PC-9 (cell line): Measurements from ENCODE around the gene RPS15. TPM values are rescaled to one million over a fixed set of nuclear protein-coding genes. Genes with fewer than 3 reads are reported as not detected.
A peak's percentile ranks its signal among the peaks of the same experiment; 100 is the strongest.

ENCODE experiments used
- BruUV-seq: library from RNA; stranded (reverse); fragments of 400-500 nt; replicated peaks from 2 replicates; lab custom pipeline; 2021; lab: Mats Ljungman, UMichigan
- CTCF ChIA-PET: fragments of 300-600 bp; sonication (Branson Sonifier 250); formaldehyde crosslinking; loops from one replicate; lab custom pipeline; 2022; ENCODE audit warnings: antibody characterized with exemption; lab: Charles Lee
- POLR2A ChIA-PET: fragments of 300-600 bp; sonication (Branson Sonifier 250); formaldehyde crosslinking; loops from one replicate; lab custom pipeline; 2022; ENCODE audit warnings: antibody characterized with exemption; ENCODE audit not compliant: unreplicated experiment; lab: Charles Lee
- DNase-seq, 2 experiments: peaks; one replicate each; pipeline versions ENCODE4 v3.0.0 to v3.0.0-alpha.2; 2015 to 2022; ENCODE audit warnings: mixed read lengths in 1 of 2
- H2AFZ ChIP-seq: fragments of 200-600 bp; sonication (generic); 2 replicates; pipeline ENCODE4 v1.8.1; 2017; ENCODE audit warnings: antibody characterized with exemption
- H3F3A ChIP-seq: fragments of 200-600 bp; sonication (generic); 2 replicates; pipeline ENCODE4 v1.8.1; 2017; ENCODE audit warnings: antibody characterized with exemption, mild to moderate bottlenecking, low read depth; ENCODE audit not compliant: insufficient read depth
- H3K27ac ChIP-seq: fragments of 200-600 bp; sonication (generic); 2 replicates; pipeline ENCODE4 v1.6.1; 2016; ENCODE audit warnings: mixed run types
- H3K27me3 ChIP-seq: fragments of 200-600 bp; sonication (generic); 2 replicates; pipeline ENCODE4 v1.6.1; 2016; ENCODE audit warnings: low read depth, mixed run types; ENCODE audit not compliant: insufficient read depth
- H3K36me3 ChIP-seq: fragments of 200-600 bp; sonication (generic); 2 replicates; pipeline ENCODE4 v1.6.1; 2016; ENCODE audit warnings: low read depth, mixed run types
- H3K4me1 ChIP-seq: fragments of 200-600 bp; sonication (generic); replicated peaks from 2 replicates; pipeline ENCODE4 v1.6.1; 2016; ENCODE audit warnings: mixed run types; ENCODE audit not compliant: insufficient read depth
- H3K4me2 ChIP-seq: fragments of 200-600 bp; sonication (generic); 2 replicates; pipeline ENCODE4 v1.6.1; 2017; ENCODE audit warnings: mixed run types
- H3K4me3 ChIP-seq: fragments of 200-600 bp; sonication (generic); 2 replicates; pipeline ENCODE4 v1.6.1; 2016; ENCODE audit warnings: mixed run types
- H3K79me2 ChIP-seq: fragments of 200-600 bp; sonication (generic); 2 replicates; pipeline ENCODE4 v1.6.1; 2017; ENCODE audit warnings: low read depth, mixed run types
- H3K9me2 ChIP-seq: fragments of 200-600 bp; sonication (generic); 2 replicates; pipeline ENCODE4 v1.8.1; 2017; ENCODE audit warnings: mild to moderate bottlenecking; ENCODE audit not compliant: insufficient read depth
- H3K9me3 ChIP-seq: fragments of 200-600 bp; sonication (generic); 2 replicates; pipeline ENCODE4 v1.8.1; 2016; ENCODE audit warnings: low read depth; ENCODE audit not compliant: insufficient read depth
- H4K20me1 ChIP-seq: fragments of 200-600 bp; sonication (generic); 2 replicates; pipeline ENCODE4 v1.8.1; 2017; ENCODE audit not compliant: insufficient read depth
- CTCF ChIP-seq: fragments of 200-600 bp; sonication (generic); conservative IDR thresholded peaks from 2 replicates; pipeline ENCODE4 v1.6.1; 2017; ENCODE audit warnings: mixed run types, antibody characterized with exemption, mild to moderate bottlenecking, moderate library complexity
- EZH2 ChIP-seq: fragments of 200-600 bp; sonication (generic); IDR thresholded peaks from 2 replicates; pipeline ENCODE4 v1.8.0; 2017; ENCODE audit warnings: antibody characterized with exemption, low read depth
- intact Hi-C: fragments of 100-400 bp; cut with micrococcal nuclease; formaldehyde crosslinking; loops from one replicate; pipeline ENCODE4 v1.10.0; 2022; ENCODE audit not compliant: unreplicated experiment
- total RNA-seq: library from RNA; stranded (reverse); gene quantifications from 2 replicates; pipeline ENCODE4 v1.2.3, GENCODE V29; 2021

Gene RPS15
- total RNA-seq, 1 experiment from 2014 or later: 967 TPM

GRCh38 chr19:1445932-1446712 is 7.9 kb downstream of the RPS15 start:
- BruUV-seq: no TSS peak
- H3K4me2 ChIP-seq: peak overlapping the region; percentile 72
- ChIA-PET CTCF (no interaction called here), POLR2A (no interaction called here)
- no peak overlapping the region for H3K27ac ChIP-seq
- no peaks in the 10 kb centered on the region for H3K9me3 ChIP-seq
- peaks cover 16% of the 10 kb centered on the region for H4K20me1 ChIP-seq
- H3F3A ChIP-seq: peaks cover 38% of the 10 kb centered on the region
- no peaks in the 10 kb centered on the region for H3K27me3 ChIP-seq
- peak in 1 of 2 experiments; percentile 61 for DNase-seq
- peak overlapping the region; percentile 51; the same call in 1 of the 2 replicates for H3K4me3 ChIP-seq
- peaks cover 10% of the 10 kb centered on the region; the same call in 1 of the 2 replicates for H3K4me1 ChIP-seq
- intact Hi-C loops: loop anchor here (2.0 kb wide), 1 partner anchor 45 kb away; the partner anchor contains the start of genes PCSK4 and REEP6
- no peak overlapping the region for H2AFZ ChIP-seq
- H3K36me3 ChIP-seq: peaks cover under 1% of the 10 kb centered on the region; the same call in 1 of the 2 replicates
- peaks cover 11% of the 10 kb centered on the region; the same call in 1 of the 2 replicates for H3K79me2 ChIP-seq
- TF ChIP-seq CTCF (no peak), EZH2 (no peak)
- no peaks in the 10 kb centered on the region for H3K9me2 ChIP-seq

- peaks cover 31% of the 10 kb centered on the region for H3F3A ChIP-seq
- no peaks in the 10 kb centered on the region for H3K27me3 ChIP-seq
- no peak overlapping the region for H2AFZ ChIP-seq
- no peaks in the 10 kb centered on the region for H3K9me2 ChIP-seq
- peaks cover 10% of the 10 kb centered on the region; the same call in 1 of the 2 replicates for H3K4me1 ChIP-seq
- intact Hi-C loops: no loop called here
- DNase-seq: no peak
- CTCF ChIA-PET: no interaction called here
- H3K9me3 ChIP-seq: no peaks in the 10 kb centered on the region
- no peaks in the 10 kb centered on the region for H3K36me3 ChIP-seq
- H3K27ac ChIP-seq: no peak overlapping the region
- POLR2A ChIA-PET: no interaction called here
- peaks cover 3% of the 10 kb centered on the region; the same call in 1 of the 2 replicates for H3K79me2 ChIP-seq
- BruUV-seq: no TSS peak
- no peak overlapping the region for H3K4me3 ChIP-seq
- H3K4me2 ChIP-seq: peak overlapping the region; percentile 72; the same call in 1 of the 2 replicates
- peaks cover 9% of the 10 kb centered on the region; the same call in 1 of the 2 replicates for H4K20me1 ChIP-seq
- TF ChIP-seq CTCF: no peak
- no peak for TF ChIP-seq EZH2
Observed at GRCh38 chr19:1446713-1447481, 8.7 kb downstream of the RPS15 start.

- Histone ChIP-seq H3K27ac (no peak overlapping the region), H3K4me1 (peaks cover 10% of the 10 kb centered on the region; the same call in 1 of the 2 replicates), H3K4me2 (no peak overlapping the region), H4K20me1 (peaks cover 3% of the 10 kb centered on the region; the same call in 1 of the 2 replicates), H3K4me3 (no peak overlapping the region), H2AFZ (no peak overlapping the region), H3F3A (peaks cover 25% of the 10 kb centered on the region), H3K27me3 (no peaks in the 10 kb centered on the region), H3K79me2 (no peaks in the 10 kb centered on the region), H3K9me3 (no peaks in the 10 kb centered on the region), H3K36me3 (no peaks in the 10 kb centered on the region), H3K9me2 (no peaks in the 10 kb centered on the region)
- BruUV-seq: no TSS peak
- intact Hi-C loops: no loop called here
- POLR2A ChIA-PET: no interaction called here
- TF ChIP-seq CTCF (no peak), EZH2 (no peak)
- CTCF ChIA-PET: no interaction called here
- DNase-seq: no peak
Observed at GRCh38 chr19:1447504-1447903, 9.3 kb downstream of the RPS15 start.
